MM.1S (cell line): Measurements from ENCODE around the gene DHPS.

Source experiments
- DNase-seq: peaks from one replicate; pipeline ENCODE4 v3.0.0-alpha.2; 2015
- H2AFZ ChIP-seq: fragments of 300-600 bp; sonication (generic); 2 replicates; pipeline ENCODE4 v1.6.0; 2016; ENCODE audit warnings: antibody characterized with exemption, low read length
- H3F3A ChIP-seq: fragments of 300-600 bp; sonication (generic); 2 replicates; pipeline ENCODE4 v1.6.1; 2016; ENCODE audit warnings: mild to moderate bottlenecking, antibody characterized with exemption, low read length, moderate library complexity, mixed read lengths; ENCODE audit not compliant: insufficient read depth
- H3K27ac ChIP-seq: fragments of 300-600 bp; sonication (generic); 2 replicates; pipeline ENCODE4 v1.5.1; 2016; ENCODE audit warnings: mild to moderate bottlenecking, low read length
- H3K27me3 ChIP-seq: fragments of 300-600 bp; sonication (generic); replicated peaks from 2 replicates; pipeline ENCODE4 v1.6.0; 2016; ENCODE audit warnings: low read length; ENCODE audit not compliant: insufficient read depth
- H3K36me3 ChIP-seq: fragments of 300-600 bp; sonication (generic); replicated peaks from 2 replicates; pipeline ENCODE4 v1.6.1; 2016; ENCODE audit warnings: mild to moderate bottlenecking, low read length, mixed read lengths; ENCODE audit not compliant: insufficient read depth
- H3K4me1 ChIP-seq: fragments of 300-600 bp; sonication (generic); 2 replicates; pipeline ENCODE4 v1.6.1; 2016; ENCODE audit warnings: low read length, mixed read lengths
- H3K4me2 ChIP-seq: fragments of 300-600 bp; sonication (generic); 2 replicates; pipeline ENCODE4 v1.6.0; 2016; ENCODE audit warnings: low read depth, low read length
- H3K4me3 ChIP-seq: fragments of 300-600 bp; sonication (generic); 2 replicates; pipeline ENCODE4 v1.5.1; 2016; ENCODE audit warnings: low read length, mixed read lengths
- H3K79me2 ChIP-seq: fragments of 300-600 bp; sonication (generic); 2 replicates; pipeline ENCODE4 v1.6.1; 2016; ENCODE audit warnings: mixed run types, low read length, mixed read lengths
- H3K9ac ChIP-seq: fragments of 300-600 bp; sonication (generic); 2 replicates; pipeline ENCODE4 v1.6.1; 2016; ENCODE audit warnings: low read length, mixed read lengths
- H3K9me2 ChIP-seq: fragments of 300-600 bp; sonication (generic); replicated peaks from 2 replicates; pipeline ENCODE4 v1.6.1; 2016; ENCODE audit warnings: mild to moderate bottlenecking, low read length, mixed read lengths; ENCODE audit not compliant: insufficient read depth
- H3K9me3 ChIP-seq: fragments of 300-600 bp; sonication (generic); replicated peaks from 2 replicates; pipeline ENCODE4 v1.6.1; 2016; ENCODE audit warnings: mild to moderate bottlenecking, low read length, mixed read lengths; ENCODE audit not compliant: insufficient read depth
- H4K20me1 ChIP-seq: fragments of 300-600 bp; sonication (generic); 2 replicates; pipeline ENCODE4 v1.6.1; 2016; ENCODE audit warnings: mild to moderate bottlenecking, low read length, moderate library complexity, mixed read lengths; ENCODE audit not compliant: insufficient read depth
- EZH2 ChIP-seq: fragments of 300-600 bp; sonication (generic); optimal IDR thresholded peaks from 2 replicates; pipeline ENCODE3; 2017; ENCODE audit warnings: low read depth, mild to moderate bottlenecking, antibody characterized with exemption, low read length, mixed read lengths
- EZH2phosphoT487 ChIP-seq: fragments of 300-600 bp; sonication (generic); IDR thresholded peaks from 2 replicates; pipeline ENCODE4 v1.6.1; 2018; ENCODE audit warnings: antibody characterized with exemption, low read length
- TF ChIP-seq, protein P1 (sequence below): fragments of 300-600 bp; sonication (generic); IDR thresholded peaks from 2 replicates; pipeline ENCODE4 v1.5.1; 2016; ENCODE audit warnings: antibody characterized with exemption, low read length, mixed read lengths

Gene DHPS

DNA sequence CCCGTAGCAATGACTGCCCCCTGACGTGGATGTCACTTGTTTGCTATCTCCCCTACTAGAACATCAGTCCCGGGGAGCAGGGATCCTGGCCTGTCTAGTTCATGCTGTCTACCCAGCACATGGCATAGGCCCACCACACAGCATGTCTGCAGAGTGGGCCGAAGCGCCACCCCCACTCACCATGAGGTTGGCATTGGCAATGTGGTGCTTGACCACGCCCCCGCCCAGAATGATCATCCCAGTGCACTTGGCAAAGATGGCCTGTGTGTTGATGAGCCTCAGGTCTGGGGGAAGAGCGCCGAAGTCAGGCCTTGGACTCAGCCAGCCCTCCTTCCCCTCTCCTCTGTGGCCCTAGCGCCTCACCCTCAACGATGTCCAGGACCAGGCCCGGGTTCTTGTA, 4.8 kb downstream of the DHPS start:
- peaks cover 15% of the 10 kb centered on the region for H3F3A ChIP-seq
- peaks cover 34% of the 10 kb centered on the region for H3K79me2 ChIP-seq
- H3K9ac ChIP-seq: no peak overlapping the region
- H3K36me3 ChIP-seq: peaks cover 10% of the 10 kb centered on the region; the same call in 1 of the 2 replicates
- TF ChIP-seq, protein P1, sequence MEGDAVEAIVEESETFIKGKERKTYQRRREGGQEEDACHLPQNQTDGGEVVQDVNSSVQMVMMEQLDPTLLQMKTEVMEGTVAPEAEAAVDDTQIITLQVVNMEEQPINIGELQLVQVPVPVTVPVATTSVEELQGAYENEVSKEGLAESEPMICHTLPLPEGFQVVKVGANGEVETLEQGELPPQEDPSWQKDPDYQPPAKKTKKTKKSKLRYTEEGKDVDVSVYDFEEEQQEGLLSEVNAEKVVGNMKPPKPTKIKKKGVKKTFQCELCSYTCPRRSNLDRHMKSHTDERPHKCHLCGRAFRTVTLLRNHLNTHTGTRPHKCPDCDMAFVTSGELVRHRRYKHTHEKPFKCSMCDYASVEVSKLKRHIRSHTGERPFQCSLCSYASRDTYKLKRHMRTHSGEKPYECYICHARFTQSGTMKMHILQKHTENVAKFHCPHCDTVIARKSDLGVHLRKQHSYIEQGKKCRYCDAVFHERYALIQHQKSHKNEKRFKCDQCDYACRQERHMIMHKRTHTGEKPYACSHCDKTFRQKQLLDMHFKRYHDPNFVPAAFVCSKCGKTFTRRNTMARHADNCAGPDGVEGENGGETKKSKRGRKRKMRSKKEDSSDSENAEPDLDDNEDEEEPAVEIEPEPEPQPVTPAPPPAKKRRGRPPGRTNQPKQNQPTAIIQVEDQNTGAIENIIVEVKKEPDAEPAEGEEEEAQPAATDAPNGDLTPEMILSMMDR: no peak
- TF ChIP-seq EZH2phosphoT487 (no peak), EZH2 (no peak)
- H2AFZ ChIP-seq: no peak overlapping the region
- H3K27me3 ChIP-seq: no peaks in the 10 kb centered on the region
- H3K4me3 ChIP-seq: no peak overlapping the region
- H3K4me2 ChIP-seq: no peak overlapping the region
- no peaks in the 10 kb centered on the region for H3K9me3 ChIP-seq
- no peaks in the 10 kb centered on the region for H3K4me1 ChIP-seq
- DNase-seq: no peak
- no peak overlapping the region for H3K27ac ChIP-seq
- H3K9me2 ChIP-seq: no peaks in the 10 kb centered on the region
- H4K20me1 ChIP-seq: 0 out of 2 replicates have a peak, but pooled peaks cover 5% of the 10 kb centered on the region

DNA sequence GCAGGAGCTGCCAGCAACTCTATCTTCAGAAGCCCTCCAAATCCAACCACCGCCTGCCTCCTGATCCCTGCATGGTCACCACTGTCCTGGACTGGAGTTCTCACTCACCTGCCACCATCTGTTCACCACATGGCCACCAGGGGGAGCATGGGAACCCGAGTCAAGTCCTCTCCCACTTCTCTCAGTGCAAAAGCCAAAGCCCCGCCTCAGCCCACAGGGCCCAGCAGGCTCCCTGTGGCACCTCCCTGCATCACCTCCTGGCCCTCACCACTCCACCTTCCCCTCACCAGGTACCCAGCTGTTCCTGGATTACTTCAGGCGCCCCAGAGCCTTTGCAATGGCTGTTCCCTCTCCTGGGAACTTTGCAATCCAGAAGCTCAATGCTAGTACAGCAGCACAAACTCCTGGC, 5.3 kb downstream of the DHPS start:
- no peak overlapping the region for H3K27ac ChIP-seq

DNA sequence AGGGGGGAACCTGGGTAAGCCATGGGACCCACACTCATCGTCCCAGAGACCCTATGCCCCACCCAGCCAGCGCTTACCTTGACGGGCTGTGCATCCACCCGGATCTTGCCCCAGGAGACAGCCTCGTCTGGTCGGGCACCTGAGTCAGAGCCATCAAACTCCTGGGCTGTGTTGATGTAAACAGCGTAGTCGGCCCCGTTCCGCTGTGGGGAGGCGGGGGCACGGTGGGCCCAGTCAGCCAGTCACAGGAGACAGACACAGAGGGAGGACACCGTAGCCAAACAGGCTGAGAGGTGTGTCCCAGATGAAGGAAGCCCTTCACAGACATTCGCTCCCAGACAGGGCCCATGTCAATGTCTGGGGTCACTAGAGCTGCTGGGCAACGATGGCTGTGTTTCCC, 5.7 kb downstream of the DHPS start:
- H3K27me3 ChIP-seq: no peaks in the 10 kb centered on the region
- H3K9me3 ChIP-seq: no peaks in the 10 kb centered on the region
- H3K36me3 ChIP-seq: peaks cover 10% of the 10 kb centered on the region; the same call in 1 of the 2 replicates
- no peak overlapping the region for H3K4me3 ChIP-seq
- no peak overlapping the region for H3K27ac ChIP-seq
- H4K20me1 ChIP-seq: 0 out of 2 replicates have a peak, but pooled peaks cover 5% of the 10 kb centered on the region
- H3K4me2 ChIP-seq: no peak overlapping the region
- TF ChIP-seq, protein P1: no peak
- no peak for TF ChIP-seq EZH2
- H2AFZ ChIP-seq: no peak overlapping the region
- H3K9ac ChIP-seq: no peak overlapping the region
- no peak for DNase-seq
- peaks cover 36% of the 10 kb centered on the region for H3K79me2 ChIP-seq
- H3F3A ChIP-seq: peaks cover 7% of the 10 kb centered on the region; the same call in 1 of the 2 replicates
- H3K4me1 ChIP-seq: no peaks in the 10 kb centered on the region
- H3K9me2 ChIP-seq: no peaks in the 10 kb centered on the region

More for the DNA sequence above, 5.3 kb downstream of the DHPS start:
- H3K4me2 ChIP-seq: no peak overlapping the region
- H3K79me2 ChIP-seq: peaks cover 36% of the 10 kb centered on the region
- H3K9me3 ChIP-seq: no peaks in the 10 kb centered on the region
- no peaks in the 10 kb centered on the region for H3K27me3 ChIP-seq
- H3K4me3 ChIP-seq: no peak overlapping the region
- 0 out of 2 replicates have a peak, but pooled peaks cover 5% of the 10 kb centered on the region for H4K20me1 ChIP-seq
- no peak overlapping the region for H3K9ac ChIP-seq
- TF ChIP-seq, protein P1: peak; percentile 83
- TF ChIP-seq EZH2phosphoT487: no peak
- peaks cover 11% of the 10 kb centered on the region for H3F3A ChIP-seq
- peaks cover 10% of the 10 kb centered on the region; the same call in 1 of the 2 replicates for H3K36me3 ChIP-seq
- peak; percentile 77 for DNase-seq
- H3K9me2 ChIP-seq: no peaks in the 10 kb centered on the region
- no peak overlapping the region for H2AFZ ChIP-seq
- H3K4me1 ChIP-seq: no peaks in the 10 kb centered on the region
